Type B pancreatic cell (in vitro differentiated cells): ENCODE results near the gene KAT14. TPM values are rescaled to one million over a fixed set of nuclear protein-coding genes. Genes with fewer than 3 reads are reported as not detected.
A peak's percentile ranks its signal among the peaks of the same experiment; 100 is the strongest.
"Not testable (repeated sequence)": the region's sequence is repeated elsewhere in the genome, so short reads cannot be mapped to it uniquely, and the experiment has no call there.

Experiments
- DNase-seq: peaks from one replicate; pipeline ENCODE4 v3.0.0; 2021; ENCODE audit warnings: mixed read lengths; ENCODE audit not compliant: unreplicated experiment; ENCODE audit errors: extremely low spot score
- H3K27ac Mint-ChIP-seq: 2 replicates; pipeline ENCODE4 v1.8.0; 2021; ENCODE audit warnings: mild to moderate bottlenecking, mixed read lengths
- H3K27me3 Mint-ChIP-seq: 2 replicates; pipeline ENCODE4 v1.8.0; 2021; ENCODE audit warnings: mixed read lengths
- H3K36me3 Mint-ChIP-seq: 2 replicates; pipeline ENCODE4 v1.8.0; 2021; ENCODE audit warnings: mixed read lengths
- H3K4me1 Mint-ChIP-seq: one replicate; pipeline ENCODE4 v1.8.0; 2021; ENCODE audit warnings: mixed read lengths; ENCODE audit not compliant: unreplicated experiment
- H3K4me3 Mint-ChIP-seq: 2 replicates; pipeline ENCODE4 v1.8.0; 2021; ENCODE audit warnings: mild to moderate bottlenecking, mixed read lengths
- H3K9me3 Mint-ChIP-seq: 2 replicates; pipeline ENCODE4 v1.8.0; 2021; ENCODE audit warnings: mixed read lengths
- total RNA-seq: library from RNA; stranded (reverse); gene quantifications from 2 replicates; pipeline ENCODE4 v1.2.1, GENCODE V29; 2021; ENCODE audit warnings: low replicate concordance
- TF ChIP-seq, protein P1 (sequence below): fragments of 200-600 bp; sonication (generic); conservative IDR thresholded peaks from 2 replicates; pipeline ENCODE4 v1.5.0; 2021; ENCODE audit warnings: antibody characterized with exemption, mild to moderate bottlenecking

The KAT14 gene
- total RNA-seq, 1 donor from 2014 or later: 24.9 TPM

DNA sequence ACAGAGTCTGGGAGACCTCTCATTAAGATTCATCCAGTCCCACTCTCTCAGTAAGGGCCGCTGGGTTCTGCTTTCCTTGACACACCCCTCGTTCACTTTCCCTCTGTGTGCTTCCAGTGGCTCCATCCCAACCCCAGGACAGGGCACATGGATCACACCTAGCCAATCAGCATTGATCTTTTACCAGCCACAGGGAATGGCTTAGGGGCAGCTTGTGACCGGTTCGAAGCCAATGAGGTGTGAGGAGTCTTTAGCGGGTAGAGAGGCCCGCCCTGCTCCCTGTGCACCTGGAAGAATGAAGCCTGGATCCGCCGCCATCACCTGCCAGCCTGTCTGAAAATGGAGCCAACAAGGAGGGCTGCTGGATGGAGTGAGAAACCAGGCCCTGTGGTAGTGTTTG lies 44.8 kb upstream of the KAT14 start:
- Mint-ChIP-seq H3K27me3 (peaks cover 4% of the 10 kb centered on the region), H3K27ac (no peak overlapping the region), H3K36me3 (no peaks in the 10 kb centered on the region), H3K4me3 (no peak overlapping the region), H3K9me3 (no peaks in the 10 kb centered on the region), H3K4me1 (no peaks in the 10 kb centered on the region)
- TF ChIP-seq, protein P1, sequence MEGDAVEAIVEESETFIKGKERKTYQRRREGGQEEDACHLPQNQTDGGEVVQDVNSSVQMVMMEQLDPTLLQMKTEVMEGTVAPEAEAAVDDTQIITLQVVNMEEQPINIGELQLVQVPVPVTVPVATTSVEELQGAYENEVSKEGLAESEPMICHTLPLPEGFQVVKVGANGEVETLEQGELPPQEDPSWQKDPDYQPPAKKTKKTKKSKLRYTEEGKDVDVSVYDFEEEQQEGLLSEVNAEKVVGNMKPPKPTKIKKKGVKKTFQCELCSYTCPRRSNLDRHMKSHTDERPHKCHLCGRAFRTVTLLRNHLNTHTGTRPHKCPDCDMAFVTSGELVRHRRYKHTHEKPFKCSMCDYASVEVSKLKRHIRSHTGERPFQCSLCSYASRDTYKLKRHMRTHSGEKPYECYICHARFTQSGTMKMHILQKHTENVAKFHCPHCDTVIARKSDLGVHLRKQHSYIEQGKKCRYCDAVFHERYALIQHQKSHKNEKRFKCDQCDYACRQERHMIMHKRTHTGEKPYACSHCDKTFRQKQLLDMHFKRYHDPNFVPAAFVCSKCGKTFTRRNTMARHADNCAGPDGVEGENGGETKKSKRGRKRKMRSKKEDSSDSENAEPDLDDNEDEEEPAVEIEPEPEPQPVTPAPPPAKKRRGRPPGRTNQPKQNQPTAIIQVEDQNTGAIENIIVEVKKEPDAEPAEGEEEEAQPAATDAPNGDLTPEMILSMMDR: no peak
- peak; percentile 45 for DNase-seq

DNA sequence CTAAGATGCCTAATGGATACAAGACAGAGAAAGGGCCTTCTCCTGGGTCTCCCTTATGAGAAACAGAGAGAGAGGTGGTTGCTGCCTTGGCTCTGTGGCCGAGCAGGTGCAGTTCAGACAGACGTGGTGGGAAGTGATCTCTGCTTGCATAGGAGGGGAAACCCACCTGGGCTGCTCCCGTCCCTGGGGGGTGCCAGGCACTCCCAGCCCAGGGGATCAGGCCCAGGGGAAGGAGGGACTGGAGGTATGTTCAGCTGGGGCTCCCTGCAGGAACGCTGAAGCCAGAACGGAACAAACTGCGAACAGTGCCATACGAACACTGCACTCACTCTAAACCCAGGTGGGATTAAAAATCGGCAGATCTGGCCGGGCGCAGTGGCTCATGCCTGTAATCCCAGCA lies 44.3 kb upstream of the KAT14 start:
- H3K36me3 Mint-ChIP-seq: no peaks in the 10 kb centered on the region
- H3K9me3 Mint-ChIP-seq: no peaks in the 10 kb centered on the region
- peak; percentile 42 for DNase-seq
- no peak overlapping the region for H3K4me3 Mint-ChIP-seq
- no peak overlapping the region for H3K27ac Mint-ChIP-seq
- no peaks in the 10 kb centered on the region for H3K4me1 Mint-ChIP-seq
- TF ChIP-seq, protein P1: no peak
- H3K27me3 Mint-ChIP-seq: peaks cover 4% of the 10 kb centered on the region

DNA sequence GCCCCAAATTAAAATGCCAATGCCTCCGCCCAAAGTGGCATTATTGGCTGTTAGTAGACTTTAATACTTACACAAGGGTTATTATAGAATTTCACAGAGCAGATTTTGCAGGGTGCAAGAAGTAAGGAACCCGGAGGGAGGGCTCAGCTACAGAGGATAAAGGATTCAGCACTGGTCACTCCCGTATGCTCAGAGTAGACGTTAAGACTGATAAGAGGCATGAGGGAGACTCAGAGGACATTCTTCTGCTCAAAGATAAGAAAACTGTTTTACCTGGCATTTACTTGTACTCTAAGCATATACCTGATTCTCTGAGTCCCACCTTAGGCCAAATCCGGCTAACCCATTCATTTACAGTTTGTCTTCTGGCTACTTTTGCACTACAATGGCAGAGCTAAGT lies 43.5 kb upstream of the KAT14 start:
- TF ChIP-seq, protein P1: no peak
- Mint-ChIP-seq H3K4me1 (no peaks in the 10 kb centered on the region), H3K27me3 (peaks cover 4% of the 10 kb centered on the region), H3K4me3 (no peak overlapping the region), H3K36me3 (no peaks in the 10 kb centered on the region), H3K9me3 (no peaks in the 10 kb centered on the region), H3K27ac (no peak overlapping the region)
- no peak for DNase-seq

DNA sequence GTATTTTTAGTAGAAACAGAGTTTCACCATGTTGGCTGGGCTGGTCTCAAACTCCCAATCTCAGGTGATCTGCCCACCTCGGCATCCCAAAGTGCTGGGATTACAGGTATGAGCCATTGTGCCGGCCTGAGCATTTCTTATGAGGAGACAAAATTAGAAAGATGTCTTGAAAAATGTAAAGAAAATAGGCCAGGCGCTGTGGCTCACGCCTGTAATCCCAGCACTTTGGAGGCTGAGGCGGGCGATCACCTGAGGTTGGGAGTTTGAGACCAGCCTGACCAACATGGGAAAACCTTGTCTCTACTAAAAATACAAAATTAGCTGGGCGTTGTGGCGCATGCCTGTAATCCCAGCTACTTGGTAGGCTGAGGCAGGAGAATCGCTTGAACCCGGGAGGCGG lies 37.1 kb upstream of the KAT14 start:
- not testable (repeated sequence) for H3K4me1 Mint-ChIP-seq, H3K36me3 Mint-ChIP-seq, H3K4me3 Mint-ChIP-seq, H3K9me3 Mint-ChIP-seq, H3K27ac Mint-ChIP-seq, H3K27me3 Mint-ChIP-seq
- DNase-seq: peak; percentile 6

DNA sequence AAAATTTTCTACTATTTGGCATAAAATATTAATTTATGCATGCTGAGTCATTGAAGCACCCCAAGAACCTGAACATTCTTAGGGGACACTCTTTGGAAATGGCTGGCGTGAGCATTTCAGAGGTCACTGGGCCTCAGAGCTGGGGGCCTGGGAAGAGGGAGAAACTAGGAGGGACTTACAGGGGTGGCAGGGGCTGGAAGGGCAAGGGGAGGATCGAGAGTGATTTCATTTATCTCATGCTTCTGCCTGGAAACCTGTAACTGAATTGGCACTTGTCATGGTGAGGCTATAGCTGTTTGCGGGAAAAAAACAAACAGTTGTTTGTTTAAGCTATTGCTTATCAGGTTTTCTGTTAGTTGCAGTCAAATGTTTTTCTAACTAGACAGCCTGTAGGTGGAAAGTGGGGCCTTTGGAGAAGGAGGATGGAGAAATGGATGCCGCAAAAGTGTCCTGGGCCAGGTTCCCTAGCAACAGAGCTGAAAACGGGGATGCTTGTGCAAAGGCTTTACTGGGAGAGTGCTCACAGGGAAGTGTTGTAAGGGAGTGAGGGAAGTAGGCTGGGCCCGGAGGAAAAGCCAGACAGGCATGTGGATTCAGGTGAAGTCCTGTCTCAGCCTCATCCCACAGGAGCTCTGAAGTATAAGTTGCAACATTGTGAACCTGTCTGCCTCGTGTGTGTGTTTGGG lies 36.4 kb upstream of the KAT14 start:
- TF ChIP-seq, protein P1: no peak
- peak; percentile 44 for DNase-seq
- H3K4me3 Mint-ChIP-seq: no peak overlapping the region
- no peaks in the 10 kb centered on the region for H3K36me3 Mint-ChIP-seq
- H3K9me3 Mint-ChIP-seq: no peaks in the 10 kb centered on the region
- peaks cover 12% of the 10 kb centered on the region for H3K27me3 Mint-ChIP-seq
- H3K27ac Mint-ChIP-seq: peak overlapping the region; percentile 37
- no peaks in the 10 kb centered on the region for H3K4me1 Mint-ChIP-seq

DNA sequence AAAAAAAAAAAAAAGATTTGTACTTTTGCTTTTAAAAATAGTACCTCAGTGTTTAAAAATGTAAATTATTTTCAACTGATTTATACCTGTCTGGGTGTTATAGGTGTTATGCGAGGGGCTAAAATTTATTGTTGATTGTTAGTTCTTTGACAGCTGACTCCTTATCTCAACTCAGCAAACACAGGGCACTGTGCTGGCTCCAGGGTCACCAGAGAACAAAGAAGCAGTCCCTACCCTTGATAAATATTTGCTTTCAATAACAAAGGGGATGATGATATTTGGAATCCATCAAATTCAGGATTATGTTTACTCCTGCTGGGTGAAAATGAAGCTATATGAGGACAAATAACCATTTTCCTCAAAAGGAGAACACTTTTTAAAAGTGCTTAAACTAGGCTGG lies 34.2 kb upstream of the KAT14 start:
- H3K36me3 Mint-ChIP-seq: no peaks in the 10 kb centered on the region
- no peak overlapping the region for H3K27ac Mint-ChIP-seq
- H3K4me1 Mint-ChIP-seq: no peaks in the 10 kb centered on the region
- no peak overlapping the region for H3K4me3 Mint-ChIP-seq
- DNase-seq: no peak
- H3K9me3 Mint-ChIP-seq: peaks cover 2% of the 10 kb centered on the region
- peaks cover 14% of the 10 kb centered on the region for H3K27me3 Mint-ChIP-seq
- TF ChIP-seq, protein P1: no peak
